Smooth muscle cell of trachea (primary cell): ENCODE results near the gene SF3B2. TPM values are rescaled to one million over a fixed set of nuclear protein-coding genes. Genes with fewer than 3 reads are reported as not detected.

Experiments used
- total RNA-seq: library from RNA; depleted of rRNA; stranded (reverse); fragments of >200 nt; gene quantifications from 2 replicates; pipeline ENCODE4 v1.2.1, GENCODE V29; 2014

The SF3B2 gene, protein sequence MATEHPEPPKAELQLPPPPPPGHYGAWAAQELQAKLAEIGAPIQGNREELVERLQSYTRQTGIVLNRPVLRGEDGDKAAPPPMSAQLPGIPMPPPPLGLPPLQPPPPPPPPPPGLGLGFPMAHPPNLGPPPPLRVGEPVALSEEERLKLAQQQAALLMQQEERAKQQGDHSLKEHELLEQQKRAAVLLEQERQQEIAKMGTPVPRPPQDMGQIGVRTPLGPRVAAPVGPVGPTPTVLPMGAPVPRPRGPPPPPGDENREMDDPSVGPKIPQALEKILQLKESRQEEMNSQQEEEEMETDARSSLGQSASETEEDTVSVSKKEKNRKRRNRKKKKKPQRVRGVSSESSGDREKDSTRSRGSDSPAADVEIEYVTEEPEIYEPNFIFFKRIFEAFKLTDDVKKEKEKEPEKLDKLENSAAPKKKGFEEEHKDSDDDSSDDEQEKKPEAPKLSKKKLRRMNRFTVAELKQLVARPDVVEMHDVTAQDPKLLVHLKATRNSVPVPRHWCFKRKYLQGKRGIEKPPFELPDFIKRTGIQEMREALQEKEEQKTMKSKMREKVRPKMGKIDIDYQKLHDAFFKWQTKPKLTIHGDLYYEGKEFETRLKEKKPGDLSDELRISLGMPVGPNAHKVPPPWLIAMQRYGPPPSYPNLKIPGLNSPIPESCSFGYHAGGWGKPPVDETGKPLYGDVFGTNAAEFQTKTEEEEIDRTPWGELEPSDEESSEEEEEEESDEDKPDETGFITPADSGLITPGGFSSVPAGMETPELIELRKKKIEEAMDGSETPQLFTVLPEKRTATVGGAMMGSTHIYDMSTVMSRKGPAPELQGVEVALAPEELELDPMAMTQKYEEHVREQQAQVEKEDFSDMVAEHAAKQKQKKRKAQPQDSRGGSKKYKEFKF
- 163 and 165 TPM in 2 replicates for total RNA-seq

DNA sequence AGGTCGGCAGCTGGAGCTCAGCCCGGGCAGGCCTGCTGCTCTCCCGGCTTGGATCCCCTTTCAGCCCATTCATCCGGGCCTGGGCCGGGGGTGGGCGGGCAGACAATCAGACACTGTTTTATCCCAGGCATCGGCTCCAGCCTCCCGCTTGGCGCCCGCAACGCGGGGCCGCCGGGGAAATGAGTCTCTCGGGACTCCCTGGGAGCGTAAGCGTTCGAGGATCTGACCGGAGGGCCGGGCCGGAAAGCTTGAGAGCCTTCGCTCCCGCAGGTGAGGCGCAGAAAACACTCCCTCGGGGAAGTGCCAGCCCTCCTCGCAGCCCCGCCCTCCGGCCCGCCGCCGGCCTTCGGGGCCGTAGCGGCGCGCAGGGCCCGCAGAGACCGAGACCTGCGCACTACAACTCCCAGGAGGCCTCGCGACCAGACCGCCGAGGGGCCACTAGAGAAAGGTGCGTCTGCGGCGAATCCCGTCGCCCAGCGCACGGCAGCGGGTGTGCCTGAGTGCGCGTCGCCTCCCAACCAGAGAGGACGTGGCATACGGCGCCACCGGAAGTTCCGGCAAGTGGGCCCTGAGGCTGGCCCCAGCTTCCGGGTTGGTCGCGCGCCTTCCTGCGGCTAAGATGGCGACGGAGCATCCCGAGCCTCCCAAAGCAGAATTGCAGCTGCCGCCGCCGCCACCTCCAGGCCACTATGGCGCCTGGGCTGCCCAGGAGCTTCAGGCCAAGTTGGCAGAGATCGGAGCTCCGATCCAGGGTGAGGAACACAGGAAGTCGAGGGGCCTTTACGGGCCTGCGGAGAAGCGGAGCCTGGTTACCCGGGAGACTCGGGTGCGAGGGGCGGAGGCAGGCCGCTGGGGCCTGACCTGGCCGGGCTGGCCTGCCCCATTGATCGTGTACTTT, at the start of gene SF3B2:
Gene SF3B2 (plus strand): TSS at position 599 of the 898 bp plus-strand sequence. CDS start 21 bp downstream, at position 620.

DNA sequence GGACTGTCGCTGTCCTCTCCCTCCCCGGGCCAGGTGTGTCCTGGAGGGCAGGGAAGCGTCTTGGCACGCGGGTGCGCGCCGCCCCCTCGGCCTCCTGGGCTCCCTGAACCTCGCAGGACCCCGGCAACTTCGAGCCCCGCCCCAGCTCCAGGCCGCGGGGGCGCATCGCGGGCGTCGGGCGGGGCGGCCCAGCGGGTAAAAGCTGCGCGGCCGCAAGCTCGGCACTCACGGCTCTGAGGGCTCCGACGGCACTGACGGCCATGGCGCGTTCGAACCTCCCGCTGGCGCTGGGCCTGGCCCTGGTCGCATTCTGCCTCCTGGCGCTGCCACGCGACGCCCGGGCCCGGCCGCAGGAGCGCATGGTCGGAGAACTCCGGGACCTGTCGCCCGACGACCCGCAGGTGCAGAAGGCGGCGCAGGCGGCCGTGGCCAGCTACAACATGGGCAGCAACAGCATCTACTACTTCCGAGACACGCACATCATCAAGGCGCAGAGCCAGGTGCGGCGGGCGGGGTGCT, 40.3 kb upstream of the SF3B2 start, which contains the start of gene CST6:
Gene CST6 (plus strand): TSS at position 224 of the 519 bp plus-strand sequence. CDS start 37 bp downstream, at position 261.

DNA sequence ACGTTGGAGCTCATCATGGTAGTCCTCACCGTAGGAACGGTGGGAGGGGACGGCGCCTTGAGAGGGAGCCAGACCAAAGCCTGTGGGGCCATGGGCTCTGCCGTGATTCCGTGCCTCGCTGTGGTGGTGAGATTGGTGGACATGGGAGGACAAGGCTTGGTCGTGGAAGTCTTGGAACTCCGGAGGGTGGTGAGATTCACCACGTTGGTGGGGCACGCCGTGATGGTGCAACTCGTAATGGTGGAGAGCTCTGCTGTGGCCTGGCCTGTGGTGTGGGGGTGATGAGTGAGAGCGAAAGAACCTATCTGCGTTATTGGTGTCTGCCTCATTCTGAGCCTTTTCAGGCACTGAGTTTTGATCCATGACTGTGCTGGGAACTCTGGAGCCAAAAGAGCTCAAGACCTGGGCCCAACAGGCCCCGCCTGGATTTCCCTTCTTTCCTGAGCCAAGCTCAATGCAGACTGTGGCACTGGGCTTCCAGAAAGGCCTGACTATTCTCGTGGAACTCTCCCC, 26.1 kb upstream of the SF3B2 start, which contains the start of gene CATSPER1:
Gene CATSPER1 (minus strand): TSS at position 463 of the 513 bp plus-strand sequence. CDS start 100 bp downstream, at position 363.

GRCh38 chr11:66048547-66049323, 3.4 kb upstream of the SF3B2 start, which contains the start of gene GAL3ST3:
Gene GAL3ST3, minus strand, starts transcription at chr11:66049161. Its CDS starts 3,746 bp downstream, at chr11:66045415.

GRCh38 chr11:66069715-66070603, 17.8 kb downstream of the SF3B2 start, which contains the start of gene PACS1:
Gene PACS1, plus strand, starts transcription at chr11:66070272. Its CDS starts 215 bp downstream, at chr11:66070487.

Other genes starting within 250 kb of the SF3B2 start
- 1.2 and 3.1 TPM in 2 replicates for gene SNX32, start 218.4 kb upstream of the SF3B2 start, total RNA-seq
- gene CFL1, start 194.2 kb upstream of the SF3B2 start, total RNA-seq: 951 and 1,471 TPM in 2 replicates
- gene MUS81, start 191.9 kb upstream of the SF3B2 start, total RNA-seq: 47.6 and 51.9 TPM in 2 replicates
- 56.3 and 157 TPM in 2 replicates for gene EFEMP2, start 179.6 kb upstream of the SF3B2 start, total RNA-seq
- gene CTSW, start 172.5 kb upstream of the SF3B2 start, total RNA-seq: not detected in 2 replicates
- gene FIBP, start 163.9 kb upstream of the SF3B2 start, total RNA-seq: 204 and 244 TPM in 2 replicates
- gene CCDC85B, start 161.7 kb upstream of the SF3B2 start, total RNA-seq: 168 and 233 TPM in 2 replicates
- gene FOSL1, start 152.0 kb upstream of the SF3B2 start, total RNA-seq: 19.9 and 24.3 TPM in 2 replicates
- 30.1 and 37.4 TPM in 2 replicates for gene C11orf68, start 133.3 kb upstream of the SF3B2 start, total RNA-seq
- 255 and 434 TPM in 2 replicates for gene DRAP1, start 132.9 kb upstream of the SF3B2 start, total RNA-seq
- 0.33 TPM in 1 of 2 replicates, not detected in the other for gene TSGA10IP, start 106.9 kb upstream of the SF3B2 start, total RNA-seq
- 51.1 and 57.1 TPM in 2 replicates for gene SART1, start 90.6 kb upstream of the SF3B2 start, total RNA-seq
- 28.2 and 29.3 TPM in 2 replicates for gene EIF1AD, start 50.2 kb upstream of the SF3B2 start, total RNA-seq
- 17.5 and 26.5 TPM in 2 replicates for gene BANF1, start 49.9 kb upstream of the SF3B2 start, total RNA-seq
- 0.17 TPM in 1 of 2 replicates, not detected in the other for gene CST6, start 40.4 kb upstream of the SF3B2 start, total RNA-seq
- gene CATSPER1, start 25.9 kb upstream of the SF3B2 start, total RNA-seq: under 0.01 TPM in 1 of 2 replicates, not detected in the other
- gene GAL3ST3, start 3.2 kb upstream of the SF3B2 start, total RNA-seq: not detected in 2 replicates
- 31.3 and 46.0 TPM in 2 replicates for gene PACS1, start 17.9 kb downstream of the SF3B2 start, total RNA-seq
- gene KLC2, start 205.3 kb downstream of the SF3B2 start, total RNA-seq: 10.5 and 25.1 TPM in 2 replicates
- 103 and 130 TPM in 2 replicates for gene RAB1B, start 216.3 kb downstream of the SF3B2 start, total RNA-seq
- 0.15 and 0.17 TPM in 2 replicates for gene CNIH2, start 225.8 kb downstream of the SF3B2 start, total RNA-seq
- gene YIF1A, start 236.8 kb downstream of the SF3B2 start, total RNA-seq: 143 and 179 TPM in 2 replicates
- 0.66 TPM in 1 of 2 replicates, not detected in the other for gene TMEM151A, start 239.5 kb downstream of the SF3B2 start, total RNA-seq